HFF-Myc (cell line): ENCODE measurements around the gene FGF11.
A peak's percentile ranks its signal among the peaks of the same experiment; 100 is the strongest.

Experiments
- DNase-seq: peaks from one replicate; pipeline ENCODE4 v3.0.0-alpha.2; 2011; ENCODE audit warnings: low read depth; ENCODE audit errors: extremely low read depth
- H3K4me3 ChIP-seq: replicated peaks from 2 replicates; pipeline ENCODE4 v1.5.1; 2011; ENCODE audit warnings: low read depth, mild to moderate bottlenecking, control low read depth, low read length
- TF ChIP-seq, protein P1 (sequence below): IDR thresholded peaks from 2 replicates; pipeline ENCODE4 v1.5.1; 2012; ENCODE audit warnings: mild to moderate bottlenecking, low read depth, low read length, control low read depth; ENCODE audit errors: missing control alignments

FGF11 gene

DNA sequence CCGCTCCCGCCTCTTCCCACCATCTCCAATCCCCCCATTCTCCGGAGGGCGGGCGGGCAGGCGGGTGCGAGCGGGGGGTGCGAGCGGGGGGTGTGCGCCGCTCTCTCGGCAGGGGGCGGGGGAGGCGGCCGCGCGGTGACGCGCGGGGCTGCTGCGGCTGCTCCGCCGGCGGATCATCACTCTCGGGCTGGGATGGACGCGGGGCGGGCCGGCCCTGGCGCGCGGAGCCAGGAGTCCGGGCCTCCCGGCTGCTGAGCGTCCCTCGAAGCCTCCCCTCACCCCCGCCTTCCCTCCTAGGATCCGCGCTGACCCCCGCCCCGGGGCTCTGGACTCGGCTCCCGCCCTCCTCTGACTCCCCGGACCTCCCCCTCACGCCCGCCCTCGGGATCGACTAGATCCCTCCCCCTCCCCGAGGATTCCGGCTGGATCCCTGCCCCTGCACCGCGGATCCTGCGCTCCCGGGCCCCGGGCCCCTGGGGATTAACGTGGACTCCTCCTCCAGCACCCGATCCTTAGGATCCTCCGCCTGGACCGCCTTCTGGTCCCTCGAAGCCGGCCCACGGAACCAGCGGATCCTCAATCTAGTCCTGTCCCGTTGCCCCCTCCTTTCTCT, 34.5 kb upstream of the FGF11 start:
- H3K4me3 ChIP-seq = peak overlapping the region; percentile 65
- DNase-seq = no peak
- TF ChIP-seq, protein P1, sequence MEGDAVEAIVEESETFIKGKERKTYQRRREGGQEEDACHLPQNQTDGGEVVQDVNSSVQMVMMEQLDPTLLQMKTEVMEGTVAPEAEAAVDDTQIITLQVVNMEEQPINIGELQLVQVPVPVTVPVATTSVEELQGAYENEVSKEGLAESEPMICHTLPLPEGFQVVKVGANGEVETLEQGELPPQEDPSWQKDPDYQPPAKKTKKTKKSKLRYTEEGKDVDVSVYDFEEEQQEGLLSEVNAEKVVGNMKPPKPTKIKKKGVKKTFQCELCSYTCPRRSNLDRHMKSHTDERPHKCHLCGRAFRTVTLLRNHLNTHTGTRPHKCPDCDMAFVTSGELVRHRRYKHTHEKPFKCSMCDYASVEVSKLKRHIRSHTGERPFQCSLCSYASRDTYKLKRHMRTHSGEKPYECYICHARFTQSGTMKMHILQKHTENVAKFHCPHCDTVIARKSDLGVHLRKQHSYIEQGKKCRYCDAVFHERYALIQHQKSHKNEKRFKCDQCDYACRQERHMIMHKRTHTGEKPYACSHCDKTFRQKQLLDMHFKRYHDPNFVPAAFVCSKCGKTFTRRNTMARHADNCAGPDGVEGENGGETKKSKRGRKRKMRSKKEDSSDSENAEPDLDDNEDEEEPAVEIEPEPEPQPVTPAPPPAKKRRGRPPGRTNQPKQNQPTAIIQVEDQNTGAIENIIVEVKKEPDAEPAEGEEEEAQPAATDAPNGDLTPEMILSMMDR = no peak

DNA sequence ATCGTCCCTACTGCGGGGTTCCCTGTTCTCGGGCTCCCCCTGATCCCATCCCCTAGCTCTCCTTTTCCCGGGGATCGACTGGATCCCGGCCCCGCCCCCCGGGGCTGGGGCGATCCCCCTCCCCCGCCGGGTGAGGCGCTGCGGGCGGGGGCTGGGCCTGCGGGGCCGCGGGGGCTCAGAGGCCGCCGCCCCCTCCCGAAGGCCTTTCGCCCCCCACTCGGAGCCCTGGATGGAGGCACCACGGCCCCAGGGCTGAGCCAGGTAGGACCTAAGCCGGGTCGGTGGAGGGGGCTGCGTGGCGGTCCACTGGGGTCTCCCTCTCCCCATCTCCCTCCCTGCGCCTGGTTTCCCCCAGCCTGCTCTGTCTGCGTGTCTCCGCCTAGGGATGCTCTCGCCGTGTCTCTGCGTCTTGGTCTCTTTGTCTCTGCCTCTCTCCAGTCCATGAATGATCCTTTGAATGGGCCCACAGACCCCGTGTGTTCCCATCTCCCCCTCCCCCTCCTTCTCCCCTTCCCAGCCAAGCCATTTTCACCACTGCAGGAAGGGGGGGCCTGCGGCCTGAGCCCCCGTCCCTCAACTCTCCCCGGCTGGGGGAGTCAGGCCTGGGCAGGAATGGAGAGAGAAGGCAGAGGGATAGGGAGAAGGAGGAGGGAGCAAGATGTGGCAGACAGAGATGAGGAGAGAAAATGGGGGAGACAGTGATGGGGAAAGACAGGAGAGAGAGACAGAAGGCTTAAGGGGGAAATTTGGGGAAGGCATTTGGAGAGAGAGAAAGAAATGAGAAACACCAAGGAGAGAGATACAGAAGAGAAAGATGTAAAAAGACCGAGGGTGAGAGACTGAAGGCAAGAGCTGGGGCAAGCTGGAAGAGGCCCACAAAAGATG, 33.7 kb upstream of the FGF11 start:
- TF ChIP-seq, protein P1 = no peak
- DNase-seq = no peak
- peak overlapping the region; percentile 65 for H3K4me3 ChIP-seq

DNA sequence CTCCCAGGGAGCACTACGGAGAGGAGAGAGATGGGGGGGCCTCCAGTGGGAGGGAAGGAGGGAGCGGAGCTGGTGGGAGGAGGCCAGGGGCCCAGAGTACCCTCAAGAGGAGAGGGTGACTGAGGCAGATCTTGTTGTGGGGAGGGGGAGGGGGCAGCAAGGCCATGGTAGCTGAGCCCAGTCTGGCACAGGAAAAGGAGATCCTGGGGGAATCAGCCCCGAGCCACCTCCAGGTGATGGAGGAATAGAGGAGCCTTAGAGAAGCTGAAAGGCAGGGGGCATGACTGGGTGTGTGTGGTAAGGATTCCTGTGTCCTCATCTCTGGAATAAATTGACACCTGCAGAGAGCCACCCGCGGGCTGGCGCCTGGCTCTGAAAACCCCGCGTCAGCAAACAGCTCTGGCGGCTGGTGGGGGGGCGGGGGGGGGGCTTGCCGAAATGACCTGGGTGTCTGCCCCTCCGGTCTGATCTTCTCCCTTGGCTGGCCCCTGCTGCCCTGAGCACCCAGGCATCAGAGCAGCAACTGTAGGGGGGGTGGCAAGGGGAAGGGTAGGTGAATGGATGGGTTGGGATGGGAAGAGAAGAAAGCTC, 33.0 kb upstream of the FGF11 start:
- TF ChIP-seq, protein P1 = no peak
- H3K4me3 ChIP-seq = peak overlapping the region; percentile 65

DNA sequence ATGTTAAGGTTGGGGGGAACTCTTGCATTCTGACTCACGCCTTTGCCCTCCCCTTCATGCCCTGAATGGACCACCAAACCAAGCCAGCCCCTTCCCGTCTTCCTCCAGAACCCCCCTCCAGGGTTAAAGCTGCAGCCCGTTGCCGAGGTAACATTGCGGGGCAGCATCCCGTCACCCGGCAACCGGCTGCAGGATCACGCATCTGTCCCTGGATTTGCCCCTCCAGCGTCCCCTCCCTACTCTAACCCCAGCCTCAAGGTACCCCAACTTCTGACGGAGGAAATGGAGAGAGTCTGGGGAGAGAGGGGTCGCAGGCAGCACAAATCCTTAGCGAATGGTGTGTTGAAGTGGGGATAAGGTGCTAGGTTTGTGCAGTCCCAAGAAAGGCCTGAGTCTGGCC, 32.2 kb upstream of the FGF11 start:
- no peak for DNase-seq
- TF ChIP-seq, protein P1 = no peak
- H3K4me3 ChIP-seq = no peak overlapping the region

More for the DNA sequence above, 33.0 kb upstream of the FGF11 start:
- no peak for DNase-seq

DNA sequence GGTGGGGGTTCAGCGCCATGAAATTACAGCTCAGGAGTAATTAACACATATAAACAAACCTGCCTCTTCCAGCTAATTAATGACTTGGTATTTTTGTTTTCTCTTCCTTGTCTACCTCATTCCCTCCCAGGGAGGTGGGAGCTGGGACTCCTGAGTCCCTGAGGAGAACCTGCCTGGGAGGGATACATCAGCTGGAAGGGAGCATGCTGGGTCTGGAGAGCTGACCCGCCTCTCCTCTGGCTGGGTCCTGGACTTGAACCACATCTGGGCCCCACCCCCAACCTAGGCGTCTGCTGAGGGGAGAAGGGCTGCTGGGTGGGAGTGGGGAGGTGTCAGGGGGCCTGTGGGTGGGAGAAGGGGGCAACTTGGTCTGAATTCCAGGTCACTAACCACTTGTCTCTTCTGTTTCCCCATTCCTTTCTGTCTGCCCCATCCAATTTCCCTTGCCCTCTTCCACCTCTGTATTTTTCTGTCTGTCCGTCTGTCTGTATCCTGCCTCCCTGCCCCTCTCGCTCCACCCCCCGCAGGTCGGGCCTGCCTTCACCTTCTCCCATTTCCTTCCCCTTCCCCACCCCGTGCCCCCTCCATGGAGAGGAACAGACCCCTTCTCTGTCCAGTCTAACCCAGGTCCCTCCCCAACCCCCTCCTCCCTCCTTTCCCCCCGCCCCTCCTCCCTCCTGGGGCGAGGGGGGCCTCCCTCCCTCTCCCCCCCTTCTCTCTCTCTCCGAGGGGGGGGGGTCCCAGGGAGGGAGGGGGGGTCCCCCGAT, 31.6 kb upstream of the FGF11 start, which contains the start of gene NLGN2:
NLGN2 (plus strand) TSS at position 361 of the 767 bp plus-strand sequence. CDS start 411 bp downstream, outside the sequence.
- no peak for DNase-seq
- H3K4me3 ChIP-seq = no peak within 1 kb of the TSS
- TF ChIP-seq, protein P1 = no peak

DNA sequence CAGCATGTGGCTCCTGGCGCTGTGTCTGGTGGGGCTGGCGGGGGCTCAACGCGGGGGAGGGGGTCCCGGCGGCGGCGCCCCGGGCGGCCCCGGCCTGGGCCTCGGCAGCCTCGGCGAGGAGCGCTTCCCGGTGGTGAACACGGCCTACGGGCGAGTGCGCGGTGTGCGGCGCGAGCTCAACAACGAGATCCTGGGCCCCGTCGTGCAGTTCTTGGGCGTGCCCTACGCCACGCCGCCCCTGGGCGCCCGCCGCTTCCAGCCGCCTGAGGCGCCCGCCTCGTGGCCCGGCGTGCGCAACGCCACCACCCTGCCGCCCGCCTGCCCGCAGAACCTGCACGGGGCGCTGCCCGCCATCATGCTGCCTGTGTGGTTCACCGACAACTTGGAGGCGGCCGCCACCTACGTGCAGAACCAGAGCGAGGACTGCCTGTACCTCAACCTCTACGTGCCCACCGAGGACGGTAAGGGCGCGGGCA, 31.0 kb upstream of the FGF11 start:
- no peak overlapping the region for H3K4me3 ChIP-seq
- no peak for DNase-seq
- TF ChIP-seq, protein P1 = no peak
